NT2/D1 (cell line): Measurements from ENCODE around the gene TLX2.

Experiments
- YY1 ChIP-seq: IDR thresholded peaks from 2 replicates; pipeline ENCODE4 v1.6.1; 2011; ENCODE audit not compliant: insufficient read length, insufficient read depth
- ZNF274 ChIP-seq: IDR thresholded peaks from 2 replicates; pipeline ENCODE4 v1.6.1; 2011; ENCODE audit warnings: mild to moderate bottlenecking, low read depth, low read length

DNA sequence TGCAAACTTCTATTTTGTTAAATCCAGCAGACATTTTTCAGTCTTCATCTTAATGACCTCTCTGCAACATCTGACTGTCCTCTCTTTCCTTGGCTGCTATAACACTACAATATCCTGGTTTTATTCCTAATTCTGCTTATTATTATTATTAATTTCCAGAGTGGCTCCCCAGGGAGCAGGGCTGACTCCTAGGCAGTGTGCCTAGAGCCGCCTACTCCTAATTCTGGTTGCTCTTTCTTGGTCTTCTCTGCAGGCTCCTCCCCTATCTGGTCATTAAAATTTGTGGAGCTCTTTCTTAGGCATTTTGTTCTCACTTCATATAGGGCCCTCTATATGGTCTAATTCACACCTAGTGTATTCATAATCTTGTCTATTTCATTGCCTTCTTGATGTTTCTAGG is 28.7 kb downstream of the TLX2 start:
- TF ChIP-seq YY1: no peak
- no peak for TF ChIP-seq ZNF274
